Measurements from ENCODE around the gene FAM216B.

Gene FAM216B

DNA sequence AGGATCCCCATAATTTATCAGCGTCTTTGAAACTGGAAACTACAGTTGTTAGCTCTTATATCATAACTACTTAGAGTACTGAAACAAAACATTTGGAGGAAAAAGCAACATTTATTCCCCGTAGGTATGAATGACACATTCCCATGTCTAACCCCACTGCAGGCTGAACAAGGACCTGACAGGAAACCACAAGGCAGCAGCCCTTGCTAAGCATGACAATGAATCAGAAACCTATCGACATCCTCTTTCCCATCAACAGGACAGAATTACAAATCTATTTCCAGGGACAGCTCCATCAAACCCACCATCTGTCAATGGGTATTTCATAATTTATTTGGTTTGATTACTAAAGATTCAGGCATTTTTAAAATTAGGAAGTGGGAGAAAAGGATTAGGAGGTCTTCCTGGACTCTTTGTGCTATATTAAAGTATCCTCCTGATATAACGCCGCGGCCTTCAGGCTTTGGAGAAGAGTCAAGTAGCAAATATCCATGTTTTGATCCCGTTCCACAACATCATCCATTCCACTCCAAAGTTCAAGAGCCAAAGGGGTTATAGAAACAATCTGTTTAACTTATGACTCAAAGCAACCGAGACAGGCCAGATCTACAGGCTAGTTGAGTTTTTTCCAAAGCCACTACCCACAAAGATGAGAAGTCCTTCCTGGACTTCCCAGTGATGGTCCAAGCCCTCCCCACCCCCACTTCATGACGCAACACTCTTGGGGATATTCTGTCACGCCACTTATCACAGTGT is 51.1 kb downstream of the FAM216B start:
- Mint-ChIP-seq H3K27ac (no peak overlapping the region), H3K4me3 (no peak overlapping the region), H3K4me1 (no peaks in the 10 kb centered on the region), H3K36me3 (no peaks in the 10 kb centered on the region), H3K9me3 (no peaks in the 10 kb centered on the region), H3K27me3 (peaks cover 4% of the 10 kb centered on the region)
- DNase-seq: no peak
- CTCF ChIA-PET: no interaction called here

DNA sequence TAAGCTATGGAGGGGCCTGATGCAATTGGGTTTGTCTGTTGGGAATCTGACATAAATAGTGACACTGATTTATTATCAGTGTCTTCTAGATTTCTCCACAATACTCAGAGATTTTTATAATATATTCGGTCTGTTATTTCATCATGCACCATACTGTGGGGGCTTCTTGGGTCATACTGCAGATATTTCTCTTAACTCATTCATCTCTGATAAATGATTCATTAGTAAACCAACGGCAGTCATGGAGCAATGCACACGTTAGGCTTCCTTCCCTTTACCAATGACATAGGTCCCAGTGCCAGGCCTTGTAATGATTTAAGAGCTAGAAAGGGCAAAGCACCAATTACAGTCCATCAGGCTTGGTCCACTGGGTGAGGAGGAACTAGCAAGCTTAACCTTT is 53.6 kb downstream of the FAM216B start:
- Mint-ChIP-seq H3K9me3 (no peaks in the 10 kb centered on the region), H3K27me3 (peaks cover 7% of the 10 kb centered on the region), H3K27ac (no peak overlapping the region), H3K4me3 (no peak overlapping the region), H3K4me1 (no peaks in the 10 kb centered on the region), H3K36me3 (no peaks in the 10 kb centered on the region)
- CTCF ChIA-PET: no interaction called here
- DNase-seq: no peak

DNA sequence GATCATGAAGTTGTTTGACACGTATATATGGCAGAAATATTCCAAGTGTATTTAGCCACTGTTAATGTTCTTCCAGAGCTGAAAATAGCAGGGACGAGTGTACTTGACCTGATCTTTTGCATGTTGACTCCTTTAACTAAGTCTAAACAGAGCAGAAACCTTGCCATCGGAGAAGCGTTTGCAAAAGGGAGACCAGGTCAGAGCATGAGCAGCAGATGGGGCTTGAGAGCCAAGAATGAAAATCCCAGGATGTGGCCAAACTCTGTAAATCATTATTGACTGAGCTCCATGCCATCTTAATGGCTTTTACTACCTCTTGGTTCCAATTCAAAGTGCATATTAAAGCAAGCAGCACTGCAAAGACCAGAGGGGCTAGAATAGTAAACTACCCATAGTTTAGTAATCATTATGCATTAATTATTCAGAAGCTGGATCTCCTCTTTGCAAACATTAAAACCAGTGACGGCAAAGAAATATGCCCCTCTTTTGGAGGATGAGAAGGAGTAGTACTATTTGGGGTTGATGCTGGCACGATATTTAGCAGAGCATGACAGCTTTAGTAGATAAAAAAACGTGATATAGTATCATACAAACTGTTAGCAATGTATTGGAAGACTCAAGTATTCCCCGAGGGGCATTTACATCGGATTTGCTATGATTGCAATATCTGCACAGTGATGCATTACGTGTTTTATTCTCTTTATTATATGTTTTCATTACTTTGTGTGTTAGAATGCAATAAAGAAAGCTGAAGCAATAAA is 55.7 kb downstream of the FAM216B start:
- no peaks in the 10 kb centered on the region for H3K9me3 Mint-ChIP-seq
- CTCF ChIA-PET: no interaction called here
- H3K4me1 Mint-ChIP-seq: no peaks in the 10 kb centered on the region
- DNase-seq: no peak
- H3K36me3 Mint-ChIP-seq: no peaks in the 10 kb centered on the region
- peaks cover 11% of the 10 kb centered on the region for H3K27me3 Mint-ChIP-seq
- H3K4me3 Mint-ChIP-seq: no peak overlapping the region
- H3K27ac Mint-ChIP-seq: no peak overlapping the region

All from activated naive CD4-positive, alpha-beta T cell treated with anti-CD3 and anti-CD28 coated beads, Interleukin-2, amount 10 ng/mL, durations not matched to agents 7 days and 5 days (primary cell).